Natural killer cell (primary cell): ENCODE measurements around the gene STK32C. TPM values are rescaled to one million over a fixed set of nuclear protein-coding genes. Genes with fewer than 3 reads are reported as not detected.

Source experiments
- ATAC-seq, 3 donors: fragments of 150-1000 bp in 2 of 3; fragments of 200-7000 bp in 1 of 3; cut with Tn5 transposase; 1 replicate in 1 of 3; 2 replicates in 2 of 3; pipeline ENCODE4 v1.10.0; 2021; ENCODE audit warnings: mild to moderate bottlenecking in 2 of 3, moderate library complexity in 2 of 3
- DNase-seq, 2 donors: peaks; one replicate each; pipeline versions ENCODE4 v3.0.0 to v3.0.0-alpha.2; 2013 to 2021; ENCODE audit warnings: mixed read lengths in 1 of 2
- H3K27ac ChIP-seq: one replicate; pipeline ENCODE4 v1.5.1; 2013; ENCODE audit warnings: mild to moderate bottlenecking, low read length
- H3K27me3 ChIP-seq: one replicate; pipeline ENCODE4 v1.6.1; 2013; ENCODE audit warnings: low read length; ENCODE audit not compliant: control insufficient read depth, insufficient read depth
- H3K36me3 ChIP-seq: one replicate; pipeline ENCODE4 v1.6.1; 2013; ENCODE audit warnings: low read length; ENCODE audit not compliant: control insufficient read depth, insufficient read depth
- H3K4me1 ChIP-seq: one replicate; pipeline ENCODE4 v1.6.1; 2013; ENCODE audit warnings: low read length; ENCODE audit not compliant: control insufficient read depth, insufficient read depth
- H3K4me3 ChIP-seq: one replicate; pipeline ENCODE4 v1.5.1; 2013; ENCODE audit warnings: low read length
- H3K9me3 ChIP-seq: one replicate; pipeline ENCODE4 v1.6.1; 2013; ENCODE audit warnings: low read length; ENCODE audit not compliant: control insufficient read depth, insufficient read depth
- H3K27ac Mint-ChIP-seq, 2 donors: one replicate each; pipeline ENCODE4 v1.8.0; 2022; ENCODE audit warnings: mild to moderate bottlenecking in 2 of 2, mixed read lengths in 2 of 2, moderate library complexity in 1 of 2
- H3K27me3 Mint-ChIP-seq, 2 donors: one replicate each; pipeline ENCODE4 v1.8.0; 2022; ENCODE audit warnings: low read depth in 2 of 2, mixed read lengths in 2 of 2
- H3K36me3 Mint-ChIP-seq: one replicate; pipeline ENCODE4 v1.8.0; 2022; ENCODE audit warnings: mixed read lengths
- H3K4me1 Mint-ChIP-seq, 2 donors: one replicate each; pipeline ENCODE4 v1.8.0; 2022; ENCODE audit warnings: mixed read lengths in 2 of 2
- H3K4me3 Mint-ChIP-seq: one replicate; pipeline ENCODE4 v1.8.0; 2022; ENCODE audit warnings: mild to moderate bottlenecking, moderate library complexity, mixed read lengths
- H3K9me3 Mint-ChIP-seq, 2 donors: one replicate each; pipeline ENCODE4 v1.8.0; 2022; ENCODE audit warnings: mixed read lengths in 2 of 2
- CTCF ChIP-seq: fragments of 200-600 bp; IDR thresholded peaks from one replicate; pipeline ENCODE4 v1.8.0; 2022; ENCODE audit warnings: antibody characterized with exemption
- WGBS: methylation state at CpG from one replicate; pipeline ENCODE4 v1.1.7; 2013; ENCODE audit warnings: missing lambda C conversion rate; ENCODE audit not compliant: insufficient coverage; 5-methylcytosine and 5-hydroxymethylcytosine counted together
- intact Hi-C: fragments of 100-400 bp; cut with micrococcal nuclease; formaldehyde crosslinking; loops from one replicate; pipeline ENCODE4 v1.14.2; 2022
- total RNA-seq, 4 donors: library from RNA; stranded (reverse); fragments of 120-200 nt in 1 of 4; gene quantifications; one replicate each; pipeline versions ENCODE4 v1.2.3 to v1.2.4, GENCODE V29; 2013 to 2022

STK32C gene
- total RNA-seq, 3 donors from 2014 or later (not counting 1 experiment from before 2014, with no cell fraction given) = 12.7 to 22.1 (median 17.9) TPM

- Histone ChIP-seq H3K9me3 (no peaks in the 10 kb centered on the region), H3K27me3 (no peaks in the 10 kb centered on the region), H3K4me3 (no peak overlapping the region), H3K4me1 (no peaks in the 10 kb centered on the region), H3K36me3 (no peaks in the 10 kb centered on the region), H3K27ac (no peak overlapping the region)
- no peaks in the 10 kb centered on the region for H3K36me3 Mint-ChIP-seq
- no peak for DNase-seq
- no peaks in the 10 kb centered on the region for H3K27me3 Mint-ChIP-seq
- no peak for TF ChIP-seq CTCF
- peaks cover 12 to 23% of the 10 kb centered on the region in 2 donors for H3K4me1 Mint-ChIP-seq
- no peak for ATAC-seq
- H3K27ac Mint-ChIP-seq = no peak overlapping the region
- H3K9me3 Mint-ChIP-seq = no peaks in the 10 kb centered on the region
- intact Hi-C loops = no loop called here
- no peak overlapping the region for H3K4me3 Mint-ChIP-seq
- WGBS = 89% methylated on average over 36 of the region's 36 CpGs
These were observed 24.8 kb downstream of the STK32C start for GRCh38 chr10:132282667-132283603.

- intact Hi-C loops = no loop called here
- Mint-ChIP-seq H3K9me3 (no peaks in the 10 kb centered on the region), H3K27ac (no peak overlapping the region), H3K36me3 (no peaks in the 10 kb centered on the region), H3K4me1 (peaks cover 8 to 23% of the 10 kb centered on the region in 2 donors), H3K27me3 (no peaks in the 10 kb centered on the region), H3K4me3 (no peak overlapping the region)
- WGBS = 94% methylated on average over 34 of the region's 34 CpGs
- no peaks in the 10 kb centered on the region for H3K36me3 ChIP-seq
- H3K27ac ChIP-seq = no peak overlapping the region
- H3K4me3 ChIP-seq = no peak overlapping the region
- DNase-seq (no peak), ATAC-seq (no peak)
- H3K27me3 ChIP-seq = no peaks in the 10 kb centered on the region
- no peak for TF ChIP-seq CTCF
- no peaks in the 10 kb centered on the region for H3K4me1 ChIP-seq
- H3K9me3 ChIP-seq = no peaks in the 10 kb centered on the region
These were observed 25.7 kb downstream of the STK32C start for GRCh38 chr10:132281915-132282666.

GRCh38 chr10:132280646-132281074 lies 27.1 kb downstream of the STK32C start:
- Mint-ChIP-seq H3K4me1 (peaks cover 8 to 23% of the 10 kb centered on the region in 2 donors), H3K27me3 (no peaks in the 10 kb centered on the region), H3K27ac (no peak overlapping the region), H3K36me3 (no peaks in the 10 kb centered on the region), H3K4me3 (no peak overlapping the region), H3K9me3 (no peaks in the 10 kb centered on the region)
- TF ChIP-seq CTCF = no peak
- Histone ChIP-seq H3K9me3 (no peaks in the 10 kb centered on the region), H3K27me3 (no peaks in the 10 kb centered on the region), H3K27ac (no peak overlapping the region), H3K4me1 (no peaks in the 10 kb centered on the region), H3K4me3 (no peak overlapping the region), H3K36me3 (no peaks in the 10 kb centered on the region)
- intact Hi-C loops = no loop called here
- DNase-seq = no peak
- 94% methylated on average over 20 of the region's 20 CpGs for WGBS
- ATAC-seq = no peak
